ENCODE data around the gene CEP152.

DNA sequence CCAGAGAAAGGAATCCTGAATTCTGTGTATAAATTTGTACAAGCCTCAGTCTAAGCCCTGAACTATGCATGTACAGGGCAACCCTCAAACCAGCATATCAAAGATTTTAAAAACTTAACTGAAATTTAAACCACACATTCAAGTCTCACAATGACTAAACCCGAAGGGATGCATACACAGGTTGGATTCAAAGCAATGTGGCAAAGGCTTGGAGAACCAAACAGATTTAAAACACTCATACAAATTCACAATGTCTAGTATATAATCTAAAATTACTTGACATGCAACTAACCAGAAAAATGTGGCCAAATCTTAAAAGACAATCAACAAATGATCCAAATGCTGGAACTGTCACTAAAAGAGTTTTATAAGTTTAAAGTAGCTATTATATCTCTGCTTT lies 36.4 kb downstream of the CEP152 start:
- no peak for TF ChIP-seq CREB1 (IDR thresholded peaks at IDR 0.05; ENCODE audit: low read depth)
- no peak for TF ChIP-seq ZBTB7A (IDR thresholded peaks at IDR 0.05; ENCODE audit: low read depth)
- TF ChIP-seq REST (IDR thresholded peaks at IDR 0.05; ENCODE audit: low read depth), result no peak
- TF ChIP-seq NFIC (IDR thresholded peaks at IDR 0.05), result no peak
- no peak for TF ChIP-seq EP300 (IDR thresholded peaks at IDR 0.05; ENCODE audit: borderline replicate concordance)
- TF ChIP-seq EGR1 (IDR thresholded peaks at IDR 0.05), result no peak
